Testis (tissue), 3 donors: Measurements from ENCODE around the gene C3orf49. TPM values are rescaled to one million over a fixed set of nuclear protein-coding genes. Genes with fewer than 3 reads are reported as not detected.

Source experiments
- DNase-seq: peaks from one replicate; pipeline ENCODE4 v3.0.0-alpha.2; 2019
- H3K27ac ChIP-seq, 2 donors: fragments of 200-600 bp; sonication (generic); one replicate each; pipeline ENCODE4 v1.5.1; 2019
- H3K27me3 ChIP-seq: fragments of 200-600 bp; sonication (generic); one replicate; pipeline ENCODE4 v1.5.1; 2019
- H3K36me3 ChIP-seq: fragments of 200-600 bp; sonication (generic); one replicate; pipeline ENCODE4 v1.5.1; 2017; ENCODE audit warnings: low read depth; ENCODE audit errors: missing control alignments
- H3K4me1 ChIP-seq: fragments of 200-600 bp; sonication (generic); one replicate; pipeline ENCODE4 v1.5.1; 2019
- H3K4me3 ChIP-seq, 2 donors: fragments of 200-600 bp; sonication (generic); one replicate each; pipeline ENCODE4 v1.5.1; 2017 to 2019
- H3K9me3 ChIP-seq: fragments of 200-600 bp; sonication (generic); one replicate; pipeline ENCODE4 v1.5.1; 2017
- CTCF ChIP-seq, 3 experiments: fragments of 450-650 bp in 2 of 3; fragments of 200-600 bp in 1 of 3; sonication (generic) in 1 of 3; IDR thresholded peaks; one replicate each; pipeline ENCODE4 v1.5.1; 2016 to 2019; ENCODE audit warnings: antibody characterized with exemption in 3 of 3, mild to moderate bottlenecking in 2 of 3, moderate library complexity in 1 of 3
- POLR2A ChIP-seq: fragments of 450-650 bp; IDR thresholded peaks from one replicate; pipeline ENCODE4 v1.6.1; 2017; ENCODE audit warnings: antibody characterized with exemption, mild to moderate bottlenecking, moderate library complexity
- WGBS, 2 donors: methylation state at CpG; one replicate each; pipeline ENCODE4 v1.1.5; 2018; 5-methylcytosine and 5-hydroxymethylcytosine counted together
- intact Hi-C: fragments of 100-400 bp; cut with DNase I; formaldehyde crosslinking; loops from one replicate; pipeline ENCODE4 v1.15.1; 2023; ENCODE audit warnings: low total_unique reads
- polyA plus RNA-seq: library from polyadenylated mRNA; stranded (reverse); fragments of 350-450 nt; fragmentation: Illumina TruSeq; extraction: RNeasy Lipid Tissue Mini Kit (QIAGEN cat#74804); gene quantifications from one replicate; pipeline ENCODE4 v1.2.3, GENCODE V29; 2014; ENCODE audit warnings: low read depth, low replicate concordance; ENCODE audit not compliant: insufficient read depth
- total RNA-seq, 2 donors: library from RNA; depleted of rRNA; stranded (reverse); fragments of >200 nt; gene quantifications; one replicate each; pipeline ENCODE4 v1.2.3, GENCODE V29; 2016

Gene C3orf49
- total and polyA plus RNA-seq, 3 donors from 2014 or later, result 0.63 to 0.93 (median 0.66) TPM

- TF ChIP-seq POLR2A (no peak), CTCF (IDR thresholded peaks at IDR 0.05) (no peak)
- Histone ChIP-seq H3K36me3 (no peaks in the 10 kb centered on the region), H3K4me1 (no peaks in the 10 kb centered on the region), H3K4me3 (no peak overlapping the region), H3K27me3 (no peaks in the 10 kb centered on the region), H3K27ac (no peak overlapping the region), H3K9me3 (no peaks in the 10 kb centered on the region)
- DNase-seq, result no peak
- WGBS, 2 donors, result 84 to 85% methylated on average over 4 of the region's 4 CpGs
- intact Hi-C loops, result no loop called here
These were observed 26.1 kb downstream of the C3orf49 start for GRCh38 chr3:63845215-63845614.

GRCh38 chr3:63847718-63848450 is 28.8 kb downstream of the C3orf49 start:
- intact Hi-C loops, result no loop called here
- Histone ChIP-seq H3K4me1 (no peaks in the 10 kb centered on the region), H3K36me3 (no peaks in the 10 kb centered on the region), H3K27me3 (no peaks in the 10 kb centered on the region), H3K27ac (no peak overlapping the region), H3K9me3 (no peaks in the 10 kb centered on the region), H3K4me3 (no peak overlapping the region)
- 57 to 89% methylated on average over 1 of the region's 1 CpG for WGBS, 2 donors
- TF ChIP-seq POLR2A (no peak), CTCF (IDR thresholded peaks at IDR 0.05) (no peak)
- DNase-seq, result no peak

GRCh38 chr3:63849175-63849574 is 30.1 kb downstream of the C3orf49 start:
- Histone ChIP-seq H3K27me3 (no peaks in the 10 kb centered on the region), H3K9me3 (no peaks in the 10 kb centered on the region), H3K27ac (no peak overlapping the region), H3K4me3 (no peak overlapping the region), H3K36me3 (no peaks in the 10 kb centered on the region), H3K4me1 (no peaks in the 10 kb centered on the region)
- 92 to 93% methylated on average over 3 to 4 of the region's 4 CpGs for WGBS, 2 donors
- no peak for TF ChIP-seq POLR2A
- TF ChIP-seq CTCF (IDR thresholded peaks at IDR 0.05), result no peak
- intact Hi-C loops, result no loop called here
- no peak for DNase-seq

GRCh38 chr3:63851287-63851686 is 32.2 kb downstream of the C3orf49 start:
- intact Hi-C loops, result no loop called here
- no peak overlapping the region for H3K4me3 ChIP-seq
- no peaks in the 10 kb centered on the region for H3K9me3 ChIP-seq

More at GRCh38 chr3:63851287-63851686, 32.2 kb downstream of the C3orf49 start:
- DNase-seq, result no peak
- WGBS, 2 donors, result 83 to 90% methylated on average over 3 of the region's 3 CpGs
- Histone ChIP-seq H3K4me1 (no peaks in the 10 kb centered on the region), H3K27me3 (no peaks in the 10 kb centered on the region), H3K36me3 (no peaks in the 10 kb centered on the region), H3K27ac (no peak overlapping the region)
- TF ChIP-seq CTCF (IDR thresholded peaks at IDR 0.05), result no peak
- TF ChIP-seq POLR2A, result no peak
